ENCODE results near the gene GYPC.
A peak's percentile ranks its signal among the peaks of the same experiment; 100 is the strongest.
"Not testable (repeated sequence)": the region's sequence is repeated elsewhere in the genome, so short reads cannot be mapped to it uniquely, and the experiment has no call there.

GYPC gene

GRCh38 chr2:126664639-126665038 lies 8.7 kb downstream of the GYPC start:
- FAIRE-seq = no peak
- no peak for DNase-seq (ENCODE audit: insufficient read length, low spot score)

GRCh38 chr2:126665483-126665882 lies 9.5 kb downstream of the GYPC start:
- no peak for FAIRE-seq

GRCh38 chr2:126668254-126668653 lies 12.3 kb downstream of the GYPC start:
- no peak for FAIRE-seq
- DNase-seq (ENCODE audit: insufficient read length, low spot score) = no peak

More at GRCh38 chr2:126665483-126665882, 9.5 kb downstream of the GYPC start:
- no peak for DNase-seq (ENCODE audit: insufficient read length, low spot score)

- no peak for FAIRE-seq
- no peak for DNase-seq (ENCODE audit: insufficient read length, low spot score)
Observed at GRCh38 chr2:126669772-126670171, 13.8 kb downstream of the GYPC start.

- DNase-seq (ENCODE audit: insufficient read length, low spot score) (no peak), FAIRE-seq (no peak)
Observed at GRCh38 chr2:126671488-126671887, 15.5 kb downstream of the GYPC start.

- DNase-seq (ENCODE audit: insufficient read length, low spot score) (no peak), FAIRE-seq (no peak)
Observed at GRCh38 chr2:126672980-126673605, 17.1 kb downstream of the GYPC start.

- FAIRE-seq = no peak
- no peak for DNase-seq (ENCODE audit: insufficient read length, low spot score)
Observed at GRCh38 chr2:126674075-126674744, 18.3 kb downstream of the GYPC start.

GRCh38 chr2:126675637-126676036 lies 19.7 kb downstream of the GYPC start:
- DNase-seq (ENCODE audit: insufficient read length, low spot score) (no peak), FAIRE-seq (no peak)

GRCh38 chr2:126676221-126677175 lies 20.5 kb downstream of the GYPC start:
- DNase-seq (ENCODE audit: insufficient read length, low spot score) (no peak), FAIRE-seq (no peak)

- no peak for DNase-seq (ENCODE audit: insufficient read length, low spot score)
- peak; percentile 88 for FAIRE-seq
Observed at GRCh38 chr2:126677176-126677538, 21.2 kb downstream of the GYPC start.

GRCh38 chr2:126678269-126679065 lies 22.5 kb downstream of the GYPC start:
- DNase-seq (ENCODE audit: insufficient read length, low spot score) = no peak
- no peak for FAIRE-seq

- FAIRE-seq (no peak), DNase-seq (ENCODE audit: insufficient read length, low spot score) (no peak)
Observed at GRCh38 chr2:126679094-126679713, 23.2 kb downstream of the GYPC start.

- DNase-seq (ENCODE audit: insufficient read length, low spot score) = no peak
- FAIRE-seq = no peak
Observed at GRCh38 chr2:126681505-126681904, 25.5 kb downstream of the GYPC start.

- no peak for FAIRE-seq
- no peak for DNase-seq (ENCODE audit: insufficient read length, low spot score)
Observed at GRCh38 chr2:126685629-126686028, 29.7 kb downstream of the GYPC start.

GRCh38 chr2:126686286-126686685 lies 30.3 kb downstream of the GYPC start:
- DNase-seq (ENCODE audit: insufficient read length, low spot score) (no peak), FAIRE-seq (no peak)

GRCh38 chr2:126686841-126687485 lies 31.0 kb downstream of the GYPC start:
- FAIRE-seq = no peak
- no peak for DNase-seq (ENCODE audit: insufficient read length, low spot score)

GRCh38 chr2:126687503-126687902 lies 31.5 kb downstream of the GYPC start:
- DNase-seq (ENCODE audit: insufficient read length, low spot score) = no peak
- no peak for FAIRE-seq

- not testable (repeated sequence) for DNase-seq (ENCODE audit: insufficient read length, low spot score); FAIRE-seq
Observed at GRCh38 chr2:126688594-126688993, 32.6 kb downstream of the GYPC start.

GRCh38 chr2:126692241-126692640 lies 36.3 kb downstream of the GYPC start:
- not testable (repeated sequence) for DNase-seq (ENCODE audit: insufficient read length, low spot score); FAIRE-seq
